IgD-negative memory B cell (primary cell): ENCODE results near the gene SETD4. TPM values are rescaled to one million over a fixed set of nuclear protein-coding genes. Genes with fewer than 3 reads are reported as not detected.
"Not testable (repeated sequence)": the region's sequence is repeated elsewhere in the genome, so short reads cannot be mapped to it uniquely, and the experiment has no call there.

Experiments used
- H3K27ac Mint-ChIP-seq, 3 donors: one replicate each; pipeline ENCODE4 v1.8.0; 2020 to 2022; ENCODE audit warnings: mild to moderate bottlenecking in 3 of 3, mixed read lengths in 3 of 3, moderate library complexity in 1 of 3
- H3K27me3 Mint-ChIP-seq: one replicate; pipeline ENCODE4 v1.8.0; 2021; ENCODE audit warnings: mixed read lengths
- H3K36me3 Mint-ChIP-seq: one replicate; pipeline ENCODE4 v1.8.0; 2020; ENCODE audit warnings: mild to moderate bottlenecking, mixed read lengths
- H3K4me1 Mint-ChIP-seq, 3 donors: one replicate each; pipeline ENCODE4 v1.8.0; 2020 to 2022; ENCODE audit warnings: mixed read lengths in 3 of 3, mild to moderate bottlenecking in 1 of 3
- H3K4me3 Mint-ChIP-seq, 4 donors: one replicate each; pipeline ENCODE4 v1.8.0; 2020 to 2022; ENCODE audit warnings: mild to moderate bottlenecking in 4 of 4, mixed read lengths in 4 of 4, moderate library complexity in 3 of 4
- H3K9me3 Mint-ChIP-seq, 3 donors: one replicate each; pipeline ENCODE4 v1.8.0; 2020 to 2021; ENCODE audit warnings: mixed read lengths in 3 of 3, mild to moderate bottlenecking in 1 of 3
- polyA plus RNA-seq: library from polyadenylated mRNA; unstranded; fragments of 300-500 nt; fragmentation: Illumina TruSeq; gene quantifications from one replicate; pipeline ENCODE4 v1.2.3, GENCODE V29; 2021

SETD4 gene
- 13.6 TPM for polyA plus RNA-seq

GRCh38 chr21:36060159-36060921 is at the start of gene SETD4:
Gene SETD4 (minus strand): TSS chr21:36060526. CDS start chr21:36058888, 1,638 bp downstream.
- H3K27me3 Mint-ChIP-seq: peaks cover 2% of the 10 kb centered on the region

GRCh38 chr21:36109868-36110267 is 49.5 kb upstream of the SETD4 start:
- Mint-ChIP-seq H3K4me3 (no peak overlapping the region), H3K27me3 (peaks cover 10% of the 10 kb centered on the region), H3K36me3 (peaks cover 2% of the 10 kb centered on the region), H3K9me3 (no peaks in the 10 kb centered on the region), H3K4me1 (peaks cover 12 to 18% (median 15%) of the 10 kb centered on the region in 3 donors), H3K27ac (no peak overlapping the region)

More at GRCh38 chr21:36060159-36060921, at the start of gene SETD4:
- Mint-ChIP-seq H3K4me3 (peak within 1 kb of the TSS; percentile 94 to 99 (median 97)), H3K27ac (peak within 1 kb of the TSS; percentile 94 to 99 (median 98)), H3K4me1 (peaks cover 5 to 12% (median 6%) of the 10 kb centered on the region in 3 donors), H3K9me3 (no peaks in the 10 kb centered on the region), H3K36me3 (peaks cover 12% of the 10 kb centered on the region)

- peaks cover 0 to 6% (median 2%) of the 10 kb centered on the region in 3 donors for H3K4me1 Mint-ChIP-seq
- no peak overlapping the region for H3K27ac Mint-ChIP-seq
- no peaks in the 10 kb centered on the region for H3K9me3 Mint-ChIP-seq
- H3K27me3 Mint-ChIP-seq: peaks cover 14% of the 10 kb centered on the region
- H3K4me3 Mint-ChIP-seq: no peak overlapping the region
- H3K36me3 Mint-ChIP-seq: peaks cover 2% of the 10 kb centered on the region
Measured at GRCh38 chr21:36105327-36105842, 45.1 kb upstream of the SETD4 start.

- peaks cover 14% of the 10 kb centered on the region for H3K27me3 Mint-ChIP-seq
- peak overlapping the region in 2 of 4 donors; percentile 19 to 40 for H3K4me3 Mint-ChIP-seq
- no peaks in the 10 kb centered on the region for H3K9me3 Mint-ChIP-seq
- H3K36me3 Mint-ChIP-seq: no peaks in the 10 kb centered on the region
- H3K4me1 Mint-ChIP-seq: peaks cover 0 to 6% (median 2%) of the 10 kb centered on the region in 3 donors
- H3K27ac Mint-ChIP-seq: no peak overlapping the region
Measured at GRCh38 chr21:36104317-36105300, 44.3 kb upstream of the SETD4 start.

- Mint-ChIP-seq H3K27ac (no peak overlapping the region), H3K9me3 (no peaks in the 10 kb centered on the region), H3K4me1 (peaks cover 0 to 7% (median 2%) of the 10 kb centered on the region in 3 donors), H3K27me3 (peaks cover 14% of the 10 kb centered on the region), H3K36me3 (no peaks in the 10 kb centered on the region), H3K4me3 (no peak overlapping the region)
Measured at GRCh38 chr21:36103434-36103833, 43.1 kb upstream of the SETD4 start.

GRCh38 chr21:36100971-36101641 is 40.8 kb upstream of the SETD4 start:
- H3K27ac Mint-ChIP-seq: no peak overlapping the region
- no peaks in the 10 kb centered on the region for H3K9me3 Mint-ChIP-seq
- H3K4me3 Mint-ChIP-seq: no peak overlapping the region
- peaks cover 2 to 15% (median 6%) of the 10 kb centered on the region in 3 donors for H3K4me1 Mint-ChIP-seq
- H3K27me3 Mint-ChIP-seq: peaks cover 10% of the 10 kb centered on the region
- H3K36me3 Mint-ChIP-seq: no peaks in the 10 kb centered on the region

GRCh38 chr21:36099695-36100211 is 39.4 kb upstream of the SETD4 start:
- not testable (repeated sequence) for H3K4me3 Mint-ChIP-seq, H3K27me3 Mint-ChIP-seq, H3K36me3 Mint-ChIP-seq, H3K27ac Mint-ChIP-seq, H3K9me3 Mint-ChIP-seq
- peaks cover 2 to 15% (median 6%) of the 10 kb centered on the region in 3 donors for H3K4me1 Mint-ChIP-seq

- H3K27ac Mint-ChIP-seq: no peak overlapping the region
- H3K36me3 Mint-ChIP-seq: no peaks in the 10 kb centered on the region
- H3K4me3 Mint-ChIP-seq: no peak overlapping the region
- H3K9me3 Mint-ChIP-seq: no peaks in the 10 kb centered on the region
- peaks cover 0 to 9% (median 6%) of the 10 kb centered on the region in 3 donors for H3K4me1 Mint-ChIP-seq
- peaks cover 1% of the 10 kb centered on the region for H3K27me3 Mint-ChIP-seq
Measured at GRCh38 chr21:36099000-36099399, 38.7 kb upstream of the SETD4 start.

- Mint-ChIP-seq H3K27ac (peak overlapping the region in 1 of 3 donors; percentile 41), H3K4me3 (no peak overlapping the region), H3K4me1 (peaks cover 0 to 9% (median 6%) of the 10 kb centered on the region in 3 donors), H3K36me3 (no peaks in the 10 kb centered on the region), H3K9me3 (peaks cover 4 to 7% (median 5%) of the 10 kb centered on the region in 3 donors), H3K27me3 (peaks cover 1% of the 10 kb centered on the region)
Measured at GRCh38 chr21:36098182-36098532, 37.8 kb upstream of the SETD4 start.

GRCh38 chr21:36097427-36098181 is 37.3 kb upstream of the SETD4 start:
- Mint-ChIP-seq H3K27ac (peak overlapping the region in 1 of 3 donors; percentile 41), H3K27me3 (peaks cover 4% of the 10 kb centered on the region), H3K36me3 (no peaks in the 10 kb centered on the region), H3K4me3 (no peak overlapping the region), H3K9me3 (peaks cover 5 to 12% (median 5%) of the 10 kb centered on the region in 3 donors), H3K4me1 (peaks cover 0 to 9% (median 6%) of the 10 kb centered on the region in 3 donors)

GRCh38 chr21:36096398-36097290 is 36.3 kb upstream of the SETD4 start:
- peak overlapping the region in 1 of 4 donors; percentile 70 for H3K4me3 Mint-ChIP-seq
- H3K27ac Mint-ChIP-seq: no peak overlapping the region

GRCh38 chr21:36093512-36093911 is 33.2 kb upstream of the SETD4 start:
- H3K27ac Mint-ChIP-seq: peak overlapping the region in 1 of 3 donors; percentile 31
- H3K27me3 Mint-ChIP-seq: peaks cover 3% of the 10 kb centered on the region
- peaks cover 0 to 9% (median 6%) of the 10 kb centered on the region in 3 donors for H3K4me1 Mint-ChIP-seq
- no peak overlapping the region for H3K4me3 Mint-ChIP-seq
- H3K36me3 Mint-ChIP-seq: no peaks in the 10 kb centered on the region
- H3K9me3 Mint-ChIP-seq: peaks cover 5 to 12% (median 7%) of the 10 kb centered on the region in 3 donors

More at GRCh38 chr21:36096398-36097290, 36.3 kb upstream of the SETD4 start:
- Mint-ChIP-seq H3K27me3 (peaks cover 4% of the 10 kb centered on the region), H3K36me3 (no peaks in the 10 kb centered on the region), H3K9me3 (peaks cover 5 to 12% (median 5%) of the 10 kb centered on the region in 3 donors), H3K4me1 (peaks cover 0 to 9% (median 6%) of the 10 kb centered on the region in 3 donors)

- peaks cover 3% of the 10 kb centered on the region for H3K27me3 Mint-ChIP-seq
- H3K4me1 Mint-ChIP-seq: peaks cover 0 to 2% (median 2%) of the 10 kb centered on the region in 3 donors
- no peak overlapping the region for H3K27ac Mint-ChIP-seq
- no peaks in the 10 kb centered on the region for H3K36me3 Mint-ChIP-seq
- peak overlapping the region in 1 of 4 donors; percentile 37 for H3K4me3 Mint-ChIP-seq
- H3K9me3 Mint-ChIP-seq: peaks cover 5 to 12% (median 7%) of the 10 kb centered on the region in 3 donors
Measured at GRCh38 chr21:36092681-36093080, 32.4 kb upstream of the SETD4 start.
